ENCODE results near the gene TCHP.

GRCh38 chr12:109967383-109968031 lies 67.4 kb downstream of the TCHP start:
- TF ChIP-seq CTCF (conservative IDR thresholded peaks at IDR 0.05; ENCODE audit: low read length): no peak
- no peak for TF ChIP-seq EZH2phosphoT487 (IDR thresholded peaks at IDR 0.05; ENCODE audit: borderline replicate concordance)
